ENCODE results near the gene KLHL36.

DNA sequence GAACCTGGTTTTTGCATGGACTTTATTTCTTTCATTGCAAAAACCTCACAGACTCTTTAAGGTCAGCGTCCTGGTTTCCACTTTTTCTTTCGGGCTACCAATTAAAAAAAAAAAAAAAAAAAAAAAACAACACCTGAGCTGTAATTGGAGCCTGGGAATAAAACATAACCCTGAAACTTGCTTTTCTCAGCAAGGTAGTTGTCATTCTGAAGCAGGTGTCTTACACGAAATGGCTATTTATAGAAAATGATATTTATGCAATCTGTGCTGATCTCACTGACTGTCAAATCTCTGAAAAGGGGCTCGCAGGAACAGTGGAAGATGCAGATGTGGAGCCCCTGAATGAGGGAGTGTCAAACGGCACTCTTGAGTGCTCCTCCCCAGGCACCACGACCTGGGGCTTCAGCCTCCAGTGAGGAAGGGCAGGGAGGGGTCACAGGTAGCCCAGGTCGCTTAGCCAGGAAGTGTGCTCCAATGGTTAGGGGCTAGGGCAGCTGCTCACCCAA, 20.0 kb upstream of the KLHL36 start:
- no peak for TF ChIP-seq EZH2phosphoT487 (IDR thresholded peaks at IDR 0.05; ENCODE audit: borderline replicate concordance)
- TF ChIP-seq, protein P1, sequence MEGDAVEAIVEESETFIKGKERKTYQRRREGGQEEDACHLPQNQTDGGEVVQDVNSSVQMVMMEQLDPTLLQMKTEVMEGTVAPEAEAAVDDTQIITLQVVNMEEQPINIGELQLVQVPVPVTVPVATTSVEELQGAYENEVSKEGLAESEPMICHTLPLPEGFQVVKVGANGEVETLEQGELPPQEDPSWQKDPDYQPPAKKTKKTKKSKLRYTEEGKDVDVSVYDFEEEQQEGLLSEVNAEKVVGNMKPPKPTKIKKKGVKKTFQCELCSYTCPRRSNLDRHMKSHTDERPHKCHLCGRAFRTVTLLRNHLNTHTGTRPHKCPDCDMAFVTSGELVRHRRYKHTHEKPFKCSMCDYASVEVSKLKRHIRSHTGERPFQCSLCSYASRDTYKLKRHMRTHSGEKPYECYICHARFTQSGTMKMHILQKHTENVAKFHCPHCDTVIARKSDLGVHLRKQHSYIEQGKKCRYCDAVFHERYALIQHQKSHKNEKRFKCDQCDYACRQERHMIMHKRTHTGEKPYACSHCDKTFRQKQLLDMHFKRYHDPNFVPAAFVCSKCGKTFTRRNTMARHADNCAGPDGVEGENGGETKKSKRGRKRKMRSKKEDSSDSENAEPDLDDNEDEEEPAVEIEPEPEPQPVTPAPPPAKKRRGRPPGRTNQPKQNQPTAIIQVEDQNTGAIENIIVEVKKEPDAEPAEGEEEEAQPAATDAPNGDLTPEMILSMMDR (conservative IDR thresholded peaks at IDR 0.05; ENCODE audit: low read length): no peak

All from Loucy (cell line).